Neural crest cell (in vitro differentiated cells): Measurements from ENCODE around the gene GAB2. TPM values are rescaled to one million over a fixed set of nuclear protein-coding genes. Genes with fewer than 3 reads are reported as not detected.

ENCODE experiments used
- DNase-seq: peaks from one replicate; pipeline ENCODE4 v3.0.0; 2021; ENCODE audit warnings: low read depth, mixed read lengths, low spot score
- H3K27ac Mint-ChIP-seq: one replicate; pipeline ENCODE4 v1.8.0; 2021; ENCODE audit warnings: mild to moderate bottlenecking, mixed read lengths; ENCODE audit not compliant: unreplicated experiment
- H3K27me3 Mint-ChIP-seq: 2 replicates; pipeline ENCODE4 v1.8.0; 2021; ENCODE audit warnings: low read depth, mild to moderate bottlenecking, mixed read lengths
- H3K36me3 Mint-ChIP-seq: 2 replicates; pipeline ENCODE4 v1.8.0; 2021; ENCODE audit warnings: low read depth, mild to moderate bottlenecking, mixed read lengths
- H3K4me1 Mint-ChIP-seq: 2 replicates; pipeline ENCODE4 v1.8.0; 2021; ENCODE audit warnings: mixed read lengths
- H3K4me3 Mint-ChIP-seq: one replicate; pipeline ENCODE4 v1.8.0; 2021; ENCODE audit warnings: mild to moderate bottlenecking, mixed read lengths
- H3K9me3 Mint-ChIP-seq: 2 replicates; pipeline ENCODE4 v1.8.0; 2021; ENCODE audit warnings: mixed read lengths
- total RNA-seq: library from RNA; stranded (reverse); gene quantifications from 2 replicates; pipeline ENCODE4 v1.2.1, GENCODE V29; 2021
- TF ChIP-seq, protein P1 (sequence below): fragments of 200-600 bp; sonication (generic); conservative IDR thresholded peaks from 2 replicates; pipeline ENCODE4 v1.5.0; 2021; ENCODE audit warnings: antibody characterized with exemption, mild to moderate bottlenecking

Gene GAB2
- total RNA-seq, 1 donor from 2014 or later, result 27.9 TPM

DNA sequence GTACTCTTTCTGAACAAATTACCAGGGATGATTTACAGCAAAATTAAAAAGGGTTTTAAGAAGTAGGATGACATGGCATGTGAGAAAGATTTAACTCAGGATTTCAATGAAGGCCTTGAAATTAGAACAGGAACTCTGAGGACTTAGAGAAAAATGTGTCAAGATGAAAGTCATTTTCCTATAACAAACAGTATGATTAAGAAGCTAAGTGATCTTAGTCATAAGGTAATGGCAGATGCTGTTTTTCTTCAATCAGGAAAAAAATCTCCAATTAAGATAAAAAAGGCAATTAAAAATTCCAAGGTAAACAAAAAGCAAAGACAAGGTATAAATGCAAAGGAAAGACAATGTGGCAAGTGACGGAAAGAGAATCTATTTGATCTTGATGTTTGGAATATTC lies 73.5 kb downstream of the GAB2 start:
- TF ChIP-seq, protein P1, sequence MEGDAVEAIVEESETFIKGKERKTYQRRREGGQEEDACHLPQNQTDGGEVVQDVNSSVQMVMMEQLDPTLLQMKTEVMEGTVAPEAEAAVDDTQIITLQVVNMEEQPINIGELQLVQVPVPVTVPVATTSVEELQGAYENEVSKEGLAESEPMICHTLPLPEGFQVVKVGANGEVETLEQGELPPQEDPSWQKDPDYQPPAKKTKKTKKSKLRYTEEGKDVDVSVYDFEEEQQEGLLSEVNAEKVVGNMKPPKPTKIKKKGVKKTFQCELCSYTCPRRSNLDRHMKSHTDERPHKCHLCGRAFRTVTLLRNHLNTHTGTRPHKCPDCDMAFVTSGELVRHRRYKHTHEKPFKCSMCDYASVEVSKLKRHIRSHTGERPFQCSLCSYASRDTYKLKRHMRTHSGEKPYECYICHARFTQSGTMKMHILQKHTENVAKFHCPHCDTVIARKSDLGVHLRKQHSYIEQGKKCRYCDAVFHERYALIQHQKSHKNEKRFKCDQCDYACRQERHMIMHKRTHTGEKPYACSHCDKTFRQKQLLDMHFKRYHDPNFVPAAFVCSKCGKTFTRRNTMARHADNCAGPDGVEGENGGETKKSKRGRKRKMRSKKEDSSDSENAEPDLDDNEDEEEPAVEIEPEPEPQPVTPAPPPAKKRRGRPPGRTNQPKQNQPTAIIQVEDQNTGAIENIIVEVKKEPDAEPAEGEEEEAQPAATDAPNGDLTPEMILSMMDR, result no peak
- Mint-ChIP-seq H3K9me3 (no peaks in the 10 kb centered on the region), H3K27me3 (no peaks in the 10 kb centered on the region), H3K36me3 (peaks cover 3% of the 10 kb centered on the region), H3K4me3 (no peak overlapping the region), H3K27ac (no peak overlapping the region), H3K4me1 (peaks cover 39% of the 10 kb centered on the region)
- no peak for DNase-seq

DNA sequence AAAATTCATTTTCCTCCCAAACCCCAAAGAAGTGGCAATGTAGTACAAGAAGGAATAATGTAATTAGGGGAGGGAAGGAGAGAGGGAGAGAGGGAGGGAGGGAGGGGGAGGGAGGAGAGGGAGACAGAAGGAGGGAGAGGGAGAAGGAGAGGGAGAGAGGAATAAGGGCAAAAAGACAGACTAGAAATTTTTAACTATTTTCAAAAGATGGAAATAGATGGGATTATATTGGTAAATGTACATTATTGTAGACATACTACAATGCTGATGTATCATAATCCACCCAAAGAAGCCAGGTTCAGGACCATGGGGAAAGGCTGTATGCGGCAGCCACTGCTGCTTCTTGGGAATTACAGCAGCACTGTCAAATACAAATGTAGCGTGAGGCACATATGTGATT lies 74.3 kb downstream of the GAB2 start:
- no peaks in the 10 kb centered on the region for H3K36me3 Mint-ChIP-seq
- H3K4me1 Mint-ChIP-seq, result peaks cover 36% of the 10 kb centered on the region
- H3K4me3 Mint-ChIP-seq, result no peak overlapping the region
- H3K9me3 Mint-ChIP-seq, result no peaks in the 10 kb centered on the region
- no peak for DNase-seq
- H3K27me3 Mint-ChIP-seq, result no peaks in the 10 kb centered on the region
- TF ChIP-seq, protein P1, result no peak
- H3K27ac Mint-ChIP-seq, result no peak overlapping the region

DNA sequence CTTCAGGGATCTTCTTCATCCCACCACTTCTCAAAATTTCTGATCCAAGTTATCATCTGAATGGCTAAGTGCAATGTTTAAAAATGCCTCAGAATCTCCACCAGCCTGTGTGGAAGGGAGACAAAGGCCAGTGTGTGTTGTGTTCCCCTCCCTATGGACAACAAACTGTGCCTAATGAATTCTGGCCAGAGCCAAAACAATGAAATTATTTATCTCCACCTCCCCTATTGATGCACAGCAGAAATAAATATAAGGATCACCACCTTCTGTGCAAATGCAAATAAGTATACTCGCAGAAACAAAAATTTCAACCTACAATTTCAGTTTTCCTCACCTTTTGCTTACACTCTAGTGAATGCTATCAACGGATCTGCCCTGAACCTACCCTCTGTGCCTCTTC lies 75.8 kb downstream of the GAB2 start:
- H3K27me3 Mint-ChIP-seq, result no peaks in the 10 kb centered on the region
- no peak overlapping the region for H3K27ac Mint-ChIP-seq
- no peak for DNase-seq
- peaks cover 50% of the 10 kb centered on the region for H3K4me1 Mint-ChIP-seq
- H3K9me3 Mint-ChIP-seq, result no peaks in the 10 kb centered on the region
- H3K36me3 Mint-ChIP-seq, result no peaks in the 10 kb centered on the region
- TF ChIP-seq, protein P1, result no peak
- H3K4me3 Mint-ChIP-seq, result no peak overlapping the region

DNA sequence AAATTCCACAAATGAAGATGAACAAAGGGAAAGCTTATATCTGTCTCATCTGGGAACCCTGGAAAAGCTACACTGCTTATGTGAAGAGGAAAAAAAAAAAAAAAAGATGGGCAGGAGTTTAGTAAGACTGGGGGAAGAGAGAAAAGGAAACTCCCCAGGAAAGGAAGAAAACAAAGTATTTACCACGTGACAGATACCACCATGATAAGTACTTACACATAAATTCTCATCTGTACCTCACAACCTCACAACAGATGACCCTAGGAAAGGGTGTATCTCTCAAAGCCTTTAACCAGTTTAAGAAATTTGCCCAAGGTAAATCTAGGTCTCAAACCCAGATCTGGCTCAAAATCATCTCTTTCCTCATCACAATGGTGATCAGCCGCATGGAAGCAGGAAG lies 77.1 kb downstream of the GAB2 start:
- Mint-ChIP-seq H3K4me3 (no peak overlapping the region), H3K27me3 (no peaks in the 10 kb centered on the region), H3K27ac (peak overlapping the region; percentile 66), H3K4me1 (peaks cover 50% of the 10 kb centered on the region), H3K9me3 (peaks cover 3% of the 10 kb centered on the region), H3K36me3 (peaks cover 3% of the 10 kb centered on the region)
- DNase-seq, result no peak
- TF ChIP-seq, protein P1, result no peak

DNA sequence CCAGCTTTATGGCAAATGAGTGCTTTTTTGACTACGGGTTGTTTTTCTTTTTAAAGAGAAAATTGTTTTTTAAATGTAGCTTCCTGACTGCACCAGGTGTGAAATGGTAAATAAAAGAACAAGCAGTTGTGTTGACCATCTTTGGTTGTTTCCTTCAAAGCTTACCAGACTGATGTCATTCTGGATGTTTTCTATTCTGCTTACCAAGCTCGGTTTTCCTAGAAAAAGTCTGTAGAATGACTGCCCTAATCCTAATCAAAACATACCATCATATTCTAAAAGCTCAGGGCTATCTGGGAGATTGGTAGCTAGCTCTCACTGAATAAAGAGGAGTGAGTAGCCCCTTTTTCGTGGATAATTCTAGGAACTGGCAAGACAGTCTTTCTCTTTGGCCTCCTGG lies 77.7 kb downstream of the GAB2 start:
- Mint-ChIP-seq H3K27ac (no peak overlapping the region), H3K9me3 (peaks cover 5% of the 10 kb centered on the region), H3K4me1 (peaks cover 50% of the 10 kb centered on the region), H3K27me3 (no peaks in the 10 kb centered on the region), H3K4me3 (no peak overlapping the region), H3K36me3 (peaks cover 9% of the 10 kb centered on the region)
- TF ChIP-seq, protein P1, result no peak
- DNase-seq, result no peak

DNA sequence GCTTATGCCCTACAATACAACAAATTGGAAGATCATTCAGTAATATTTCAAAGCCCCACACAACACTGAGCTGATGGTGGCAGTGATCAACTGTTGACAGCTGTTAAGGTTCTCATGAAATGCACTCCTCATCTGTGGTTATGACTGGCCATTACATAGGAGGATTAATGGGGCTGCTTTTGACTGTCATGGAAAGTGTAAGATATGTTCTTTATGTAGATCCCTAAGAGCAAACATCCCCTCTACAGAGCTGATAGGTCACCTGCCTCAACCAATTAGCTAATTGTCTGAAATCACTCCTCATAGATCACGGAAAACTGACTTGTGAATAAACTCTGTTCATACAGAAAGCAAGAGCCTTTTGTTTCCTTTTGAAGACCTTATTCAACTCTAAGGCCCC lies 78.1 kb downstream of the GAB2 start:
- H3K36me3 Mint-ChIP-seq, result peaks cover 9% of the 10 kb centered on the region
- DNase-seq, result no peak
- H3K27me3 Mint-ChIP-seq, result no peaks in the 10 kb centered on the region
- no peak overlapping the region for H3K27ac Mint-ChIP-seq
- peaks cover 5% of the 10 kb centered on the region for H3K9me3 Mint-ChIP-seq
- H3K4me1 Mint-ChIP-seq, result peaks cover 50% of the 10 kb centered on the region
- TF ChIP-seq, protein P1, result no peak
- H3K4me3 Mint-ChIP-seq, result no peak overlapping the region
